DLD1 (cell line): ENCODE data around the gene ALG5.

Experiments used
- in situ Hi-C: cut with HindIII; loops from 2 replicates; pipeline ENCODE4 v1.10.0; 2017; ENCODE audit warnings: low sequenced_read_pairs

ALG5 gene

GRCh38 chr13:36915896-36916640, 83.1 kb downstream of the ALG5 start:
- in situ Hi-C loops = no loop called here

DNA sequence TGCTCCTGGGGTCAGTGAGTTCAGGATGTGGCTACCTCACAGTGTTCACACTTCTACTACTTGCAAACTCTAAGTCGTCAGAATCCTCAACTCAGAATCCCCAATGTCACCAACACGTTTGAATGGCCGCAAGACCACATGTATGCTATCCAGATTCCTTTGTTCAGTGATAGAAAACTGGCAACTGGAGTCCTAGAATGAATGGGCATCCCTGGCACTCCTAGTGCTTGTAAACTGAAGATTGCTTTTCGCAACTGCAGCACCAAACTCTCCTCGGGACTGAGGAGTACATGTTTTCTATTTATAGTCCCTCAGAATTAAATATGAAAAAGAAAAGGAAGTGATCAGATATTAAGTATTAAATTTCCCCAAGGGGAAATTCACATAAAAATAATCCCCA, 84.0 kb downstream of the ALG5 start:
- in situ Hi-C loops = no loop called here

DNA sequence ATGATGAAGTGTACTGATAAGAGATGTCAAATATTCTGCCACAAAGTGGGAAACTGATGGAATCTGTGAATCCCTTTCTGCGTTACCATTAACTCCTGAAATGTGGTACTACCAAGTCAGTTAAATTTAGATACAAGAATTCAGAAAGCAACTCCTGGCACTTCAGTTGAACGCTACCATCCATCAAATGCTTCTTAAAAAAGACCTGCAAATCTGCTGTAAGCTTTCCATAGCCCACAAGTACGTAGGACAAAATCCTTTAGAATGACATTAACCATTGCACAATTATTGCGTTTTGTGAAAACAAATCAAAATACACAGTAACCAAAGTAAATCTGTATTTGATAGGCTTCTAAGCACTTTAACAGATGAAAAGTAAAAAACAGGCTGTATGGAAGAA, 84.5 kb downstream of the ALG5 start:
- in situ Hi-C loops = no loop called here

- in situ Hi-C loops = no loop called here
These were observed 85.7 kb downstream of the ALG5 start for GRCh38 chr13:36913463-36913862.

- in situ Hi-C loops = no loop called here
These were observed 86.2 kb downstream of the ALG5 start for GRCh38 chr13:36912973-36913372.

- in situ Hi-C loops = no loop called here
These were observed 86.8 kb downstream of the ALG5 start for GRCh38 chr13:36912369-36912768.

GRCh38 chr13:36910545-36910944, 88.6 kb downstream of the ALG5 start:
- in situ Hi-C loops = no loop called here

GRCh38 chr13:36907821-36908220, 91.3 kb downstream of the ALG5 start:
- in situ Hi-C loops = no loop called here

GRCh38 chr13:36907266-36907665, 91.9 kb downstream of the ALG5 start:
- in situ Hi-C loops = no loop called here

- in situ Hi-C loops = no loop called here
These were observed 93.2 kb downstream of the ALG5 start for GRCh38 chr13:36905944-36906343.

- in situ Hi-C loops = no loop called here
These were observed 95.1 kb downstream of the ALG5 start for GRCh38 chr13:36903925-36904595.
